Hepatocyte (in vitro differentiated cells): ENCODE measurements around the gene CHRD. TPM values are rescaled to one million over a fixed set of nuclear protein-coding genes. Genes with fewer than 3 reads are reported as not detected.

Experiments
- DNase-seq: peaks from one replicate; pipeline ENCODE4 v3.0.0-alpha.2; 2016; ENCODE audit warnings: low spot score
- H2AFZ ChIP-seq: fragments of 200-600 bp; sonication (generic); 2 replicates; pipeline ENCODE4 v1.6.0; 2016; ENCODE audit warnings: antibody characterized with exemption, mild to moderate bottlenecking
- H3K27ac ChIP-seq: fragments of 200-600 bp; sonication (generic); 2 replicates; pipeline ENCODE4 v1.5.1; 2016; ENCODE audit warnings: mild to moderate bottlenecking
- H3K27me3 ChIP-seq: fragments of 200-600 bp; sonication (generic); 2 replicates; pipeline ENCODE4 v1.6.1; 2016
- H3K36me3 ChIP-seq: fragments of 200-600 bp; sonication (generic); replicated peaks from 2 replicates; pipeline ENCODE4 v1.5.1; 2016; ENCODE audit warnings: low read depth; ENCODE audit not compliant: insufficient read depth
- H3K4me1 ChIP-seq: fragments of 200-600 bp; sonication (generic); 2 replicates; pipeline ENCODE4 v1.5.1; 2016; ENCODE audit warnings: mild to moderate bottlenecking, moderate library complexity; ENCODE audit not compliant: insufficient read depth
- H3K4me2 ChIP-seq: fragments of 200-600 bp; sonication (generic); 2 replicates; pipeline ENCODE4 v1.6.0; 2016
- H3K4me3 ChIP-seq: fragments of 200-600 bp; sonication (generic); 2 replicates; pipeline ENCODE4 v1.5.1; 2016; ENCODE audit warnings: mild to moderate bottlenecking
- H3K79me2 ChIP-seq: fragments of 200-600 bp; sonication (generic); 2 replicates; pipeline ENCODE4 v1.6.0; 2017; ENCODE audit warnings: mild to moderate bottlenecking
- H3K9me2 ChIP-seq: fragments of 200-600 bp; sonication (generic); replicated peaks from 2 replicates; pipeline ENCODE4 v1.6.0; 2017; ENCODE audit warnings: mild to moderate bottlenecking; ENCODE audit not compliant: insufficient read depth
- H3K9me3 ChIP-seq: fragments of 200-600 bp; sonication (generic); 2 replicates; pipeline ENCODE4 v1.5.1; 2016; ENCODE audit warnings: low read depth, mild to moderate bottlenecking
- H4K20me1 ChIP-seq: fragments of 200-600 bp; sonication (generic); 2 replicates; pipeline ENCODE4 v1.6.0; 2016; ENCODE audit warnings: mild to moderate bottlenecking; ENCODE audit not compliant: insufficient read depth, poor library complexity, severe bottlenecking
- CTCF ChIP-seq: fragments of 200-600 bp; sonication (generic); IDR thresholded peaks from 2 replicates; pipeline ENCODE4 v1.5.1; 2016; ENCODE audit warnings: antibody characterized with exemption, mild to moderate bottlenecking; ENCODE audit not compliant: poor library complexity
- EZH2 ChIP-seq: fragments of 200-600 bp; sonication (generic); IDR thresholded peaks from 2 replicates; pipeline ENCODE4 v1.6.1; 2016; ENCODE audit warnings: antibody characterized with exemption, mild to moderate bottlenecking, borderline replicate concordance
- EZH2phosphoT487 ChIP-seq: fragments of 200-600 bp; sonication (generic); IDR thresholded peaks from one replicate; pipeline ENCODE4 v1.6.1; 2018; ENCODE audit warnings: antibody characterized with exemption, mild to moderate bottlenecking, low read depth, moderate library complexity; ENCODE audit not compliant: unreplicated experiment, severe bottlenecking
- WGBS: methylation state at CpG from one replicate; pipeline ENCODE4 v1.1.6; 2016; ENCODE audit warnings: low lambda C conversion rate; ENCODE audit errors: missing lambda C conversion rate; 5-methylcytosine and 5-hydroxymethylcytosine counted together
- polyA plus RNA-seq: library from polyadenylated mRNA; unstranded; fragments of >200 nt; fragmentation: Nextera tagmentation; extraction: Ambion mirVana; gene quantifications from 2 replicates; pipeline ENCODE4 v1.2.1, GENCODE V29; 2016
- total RNA-seq: library from RNA; depleted of rRNA; stranded (reverse); fragments of >200 nt; gene quantifications from 2 replicates; pipeline ENCODE4 v1.2.3, GENCODE V29; 2014

CHRD gene
- total and polyA plus RNA-seq, 2 experiments from 2014 or later: 13.6 to 16.1 TPM

GRCh38 chr3:184358921-184359350 lies 20.9 kb upstream of the CHRD start:
- H3K79me2 ChIP-seq: peaks cover 27% of the 10 kb centered on the region
- H3K27ac ChIP-seq: no peak overlapping the region
- no peaks in the 10 kb centered on the region for H3K27me3 ChIP-seq
- H2AFZ ChIP-seq: no peak overlapping the region
- peaks cover 15% of the 10 kb centered on the region for H3K4me1 ChIP-seq
- no peak overlapping the region for H3K4me2 ChIP-seq
- TF ChIP-seq EZH2 (no peak), EZH2phosphoT487 (no peak), CTCF (no peak)
- H3K36me3 ChIP-seq: no peaks in the 10 kb centered on the region
- no peaks in the 10 kb centered on the region for H3K9me2 ChIP-seq
- no peak for DNase-seq
- 87% methylated on average over 13 of the region's 14 CpGs for WGBS
- no peaks in the 10 kb centered on the region for H4K20me1 ChIP-seq
- H3K9me3 ChIP-seq: no peaks in the 10 kb centered on the region
- no peak overlapping the region for H3K4me3 ChIP-seq

- H3K4me2 ChIP-seq: peak overlapping the region; percentile 98
- H3K27ac ChIP-seq: no peak overlapping the region
- WGBS: 81% methylated on average over 5 of the region's 9 CpGs
Measured at GRCh38 chr3:184359610-184360009, 20.2 kb upstream of the CHRD start.

GRCh38 chr3:184360070-184360928 lies 19.6 kb upstream of the CHRD start:
- peaks cover 26% of the 10 kb centered on the region for H3K4me1 ChIP-seq
- no peaks in the 10 kb centered on the region for H4K20me1 ChIP-seq
- WGBS: 54% methylated on average over 9 of the region's 12 CpGs
- peak overlapping the region; percentile 98 for H3K4me2 ChIP-seq
- H3K27me3 ChIP-seq: no peaks in the 10 kb centered on the region
- no peaks in the 10 kb centered on the region for H3K9me2 ChIP-seq
- H3K79me2 ChIP-seq: peaks cover 41% of the 10 kb centered on the region
- no peaks in the 10 kb centered on the region for H3K36me3 ChIP-seq
- H2AFZ ChIP-seq: no peak overlapping the region
- H3K27ac ChIP-seq: peak overlapping the region; percentile 98
- H3K4me3 ChIP-seq: peak overlapping the region; percentile 93
- no peak for DNase-seq
- TF ChIP-seq EZH2phosphoT487 (no peak), EZH2 (no peak), CTCF (no peak)
- no peaks in the 10 kb centered on the region for H3K9me3 ChIP-seq

More at GRCh38 chr3:184359610-184360009, 20.2 kb upstream of the CHRD start:
- H3K36me3 ChIP-seq: no peaks in the 10 kb centered on the region
- no peak overlapping the region for H2AFZ ChIP-seq
- DNase-seq: no peak
- H3K4me3 ChIP-seq: no peak overlapping the region
- peaks cover 21% of the 10 kb centered on the region for H3K4me1 ChIP-seq
- H3K9me3 ChIP-seq: no peaks in the 10 kb centered on the region
- H3K27me3 ChIP-seq: no peaks in the 10 kb centered on the region
- no peaks in the 10 kb centered on the region for H3K9me2 ChIP-seq
- H3K79me2 ChIP-seq: peaks cover 34% of the 10 kb centered on the region
- no peaks in the 10 kb centered on the region for H4K20me1 ChIP-seq
- TF ChIP-seq EZH2: no peak
- no peak for TF ChIP-seq CTCF
- TF ChIP-seq EZH2phosphoT487: no peak
